ENCODE results near the gene ST6GAL1.
A peak's percentile ranks its signal among the peaks of the same experiment; 100 is the strongest.

DNA sequence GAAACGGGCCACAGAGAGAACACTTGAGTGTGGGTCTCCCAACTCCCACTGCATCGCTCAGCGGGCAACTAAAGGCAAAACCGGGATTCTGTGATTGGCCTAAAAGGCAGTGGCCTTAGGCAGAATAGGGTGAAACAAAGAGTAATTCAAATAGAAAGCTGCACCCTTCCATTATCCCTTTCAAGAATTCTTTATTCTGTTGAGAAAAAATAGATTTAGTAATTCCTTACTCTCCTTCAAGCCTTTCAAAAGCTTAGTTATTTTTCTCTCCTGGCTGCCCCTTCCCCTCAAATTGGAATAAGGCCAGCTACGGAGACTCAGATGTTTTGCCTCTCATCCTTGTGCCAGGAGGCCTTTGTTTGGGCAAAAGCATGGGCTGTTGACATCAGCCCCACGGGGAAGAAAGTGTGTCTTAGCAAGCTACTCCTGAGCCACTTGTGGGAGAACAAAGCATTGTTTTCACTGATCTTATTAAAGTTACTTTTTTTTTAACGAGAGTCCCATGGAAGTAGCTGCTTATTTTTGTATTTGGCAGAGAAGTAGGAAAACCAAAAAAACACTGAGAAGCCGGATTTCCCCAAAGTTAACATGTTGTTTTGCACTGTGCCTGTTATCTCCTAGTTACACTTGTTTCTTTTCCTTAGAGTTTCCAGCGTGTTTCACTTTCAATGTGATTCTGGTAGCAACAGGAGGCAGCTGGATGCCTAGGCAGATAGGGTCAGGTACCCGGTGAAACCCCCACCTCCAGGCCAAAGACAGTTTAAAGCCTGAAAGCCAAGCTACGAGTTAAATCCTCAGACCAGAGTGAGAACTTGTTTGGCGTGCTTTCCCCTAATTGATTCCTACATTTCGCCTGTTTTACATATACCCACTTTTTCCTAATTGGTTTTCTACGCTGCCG, 2.2 kb downstream of the ST6GAL1 start:
- peak; percentile 18 to 50 for TF ChIP-seq EP300 (IDR thresholded peaks at IDR 0.05)
- TF ChIP-seq, protein P1, sequence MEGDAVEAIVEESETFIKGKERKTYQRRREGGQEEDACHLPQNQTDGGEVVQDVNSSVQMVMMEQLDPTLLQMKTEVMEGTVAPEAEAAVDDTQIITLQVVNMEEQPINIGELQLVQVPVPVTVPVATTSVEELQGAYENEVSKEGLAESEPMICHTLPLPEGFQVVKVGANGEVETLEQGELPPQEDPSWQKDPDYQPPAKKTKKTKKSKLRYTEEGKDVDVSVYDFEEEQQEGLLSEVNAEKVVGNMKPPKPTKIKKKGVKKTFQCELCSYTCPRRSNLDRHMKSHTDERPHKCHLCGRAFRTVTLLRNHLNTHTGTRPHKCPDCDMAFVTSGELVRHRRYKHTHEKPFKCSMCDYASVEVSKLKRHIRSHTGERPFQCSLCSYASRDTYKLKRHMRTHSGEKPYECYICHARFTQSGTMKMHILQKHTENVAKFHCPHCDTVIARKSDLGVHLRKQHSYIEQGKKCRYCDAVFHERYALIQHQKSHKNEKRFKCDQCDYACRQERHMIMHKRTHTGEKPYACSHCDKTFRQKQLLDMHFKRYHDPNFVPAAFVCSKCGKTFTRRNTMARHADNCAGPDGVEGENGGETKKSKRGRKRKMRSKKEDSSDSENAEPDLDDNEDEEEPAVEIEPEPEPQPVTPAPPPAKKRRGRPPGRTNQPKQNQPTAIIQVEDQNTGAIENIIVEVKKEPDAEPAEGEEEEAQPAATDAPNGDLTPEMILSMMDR (IDR thresholded peaks at IDR 0.05): no peak
